Heart left ventricle (tissue), 13 donors: ENCODE measurements around the gene SLC6A3.

ENCODE experiments used
- POLR2A ChIP-seq, 2 donors: fragments of 450-650 bp; IDR thresholded peaks; one replicate each; pipeline ENCODE4 v1.6.1; 2017; ENCODE audit warnings: antibody characterized with exemption in 2 of 2, mild to moderate bottlenecking in 2 of 2, moderate library complexity in 2 of 2
- TF ChIP-seq, protein P1 (sequence below), 12 donors: fragments of 200-600 bp; sonication (generic) in 4 of 12; IDR thresholded peaks; one replicate each; pipeline versions ENCODE4 v1.5.0 to v1.8.0; 2018 to 2022; ENCODE audit warnings: antibody characterized with exemption in 12 of 12, mild to moderate bottlenecking in 5 of 12
- donor health status: ischemic (EF 13 %, LVEDD 7.1; RV severe dilation, severe dysfunction).
- donor health status: DM: no; HTN: yes; CAD: no.
- donor health status: DM: no; HTN: no; CAD: no.
- donor health status: ischemic (EF 25% LVEDD 6.9; RV normal size, moderate dysfunction).
- donor health status: ischemic (EF 25% LVEDD 5.7; RV mildly dilated, moderate dysfunction).
- donor health status: ischemic (EF 35%, LVEDD 5.7; RV mildly dilated, moderate dysfunction).
- donor health status: nonischemic (EF 11% LVEDD 7.7; RV severe dilation, severe dysfunction).
- donor health status: DM: yes; HTN: yes; CAD: no.
- donor health status: PGD.
- donor health status: ischemic (EF 29% LVEDD 5.4; RV normal size, mild dysfunction).
- donor health status: nonischemic (EF 23%, LVEDD 6.1; RV moderate dilation, normal function).

DNA sequence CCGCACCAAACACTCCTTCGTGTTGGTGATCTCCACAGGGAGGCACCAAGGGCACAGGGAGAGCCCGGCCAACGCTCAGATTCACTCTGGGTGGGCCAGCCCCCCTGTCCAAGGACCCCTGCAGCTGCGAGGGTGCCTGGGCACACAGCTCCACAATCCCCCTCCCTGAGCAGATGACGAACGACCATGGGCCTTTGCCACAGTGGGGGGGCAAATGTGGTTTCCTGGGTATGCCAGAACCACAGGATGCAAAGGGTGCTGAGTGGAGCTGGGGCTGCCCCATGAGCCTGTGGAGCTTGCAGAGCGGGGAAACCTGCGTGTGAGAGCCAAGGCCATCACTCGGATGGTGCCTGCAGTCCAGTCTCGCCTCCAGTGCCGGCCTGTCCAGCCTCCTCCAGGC, 47.5 kb upstream of the SLC6A3 start:
- TF ChIP-seq POLR2A (IDR thresholded peaks at IDR 0.05) = no peak
- TF ChIP-seq, protein P1, sequence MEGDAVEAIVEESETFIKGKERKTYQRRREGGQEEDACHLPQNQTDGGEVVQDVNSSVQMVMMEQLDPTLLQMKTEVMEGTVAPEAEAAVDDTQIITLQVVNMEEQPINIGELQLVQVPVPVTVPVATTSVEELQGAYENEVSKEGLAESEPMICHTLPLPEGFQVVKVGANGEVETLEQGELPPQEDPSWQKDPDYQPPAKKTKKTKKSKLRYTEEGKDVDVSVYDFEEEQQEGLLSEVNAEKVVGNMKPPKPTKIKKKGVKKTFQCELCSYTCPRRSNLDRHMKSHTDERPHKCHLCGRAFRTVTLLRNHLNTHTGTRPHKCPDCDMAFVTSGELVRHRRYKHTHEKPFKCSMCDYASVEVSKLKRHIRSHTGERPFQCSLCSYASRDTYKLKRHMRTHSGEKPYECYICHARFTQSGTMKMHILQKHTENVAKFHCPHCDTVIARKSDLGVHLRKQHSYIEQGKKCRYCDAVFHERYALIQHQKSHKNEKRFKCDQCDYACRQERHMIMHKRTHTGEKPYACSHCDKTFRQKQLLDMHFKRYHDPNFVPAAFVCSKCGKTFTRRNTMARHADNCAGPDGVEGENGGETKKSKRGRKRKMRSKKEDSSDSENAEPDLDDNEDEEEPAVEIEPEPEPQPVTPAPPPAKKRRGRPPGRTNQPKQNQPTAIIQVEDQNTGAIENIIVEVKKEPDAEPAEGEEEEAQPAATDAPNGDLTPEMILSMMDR (IDR thresholded peaks at IDR 0.05) = no peak
